Subcutaneous abdominal adipose tissue (tissue), 5 donors: ENCODE results near the gene EIF3CL.
"Not testable (repeated sequence)": the region's sequence is repeated elsewhere in the genome, so short reads cannot be mapped to it uniquely, and the experiment has no call there.

Experiments used
- H3K27ac ChIP-seq: one replicate; pipeline ENCODE4 v1.7.0; 2013; ENCODE audit warnings: low read depth, mild to moderate bottlenecking, inconsistent platforms, low read length, moderate library complexity
- H3K27me3 ChIP-seq, 5 donors: one replicate each; pipeline ENCODE4 v1.7.0; 2013; ENCODE audit warnings: low read length in 5 of 5, inconsistent platforms in 1 of 5; ENCODE audit not compliant: control insufficient read depth in 5 of 5, insufficient read depth in 4 of 5
- H3K36me3 ChIP-seq, 5 donors: one replicate each; pipeline ENCODE4 v1.7.0; 2013; ENCODE audit warnings: low read length in 5 of 5; ENCODE audit not compliant: control insufficient read depth in 5 of 5, insufficient read depth in 5 of 5
- H3K4me1 ChIP-seq, 5 donors: one replicate each; pipeline ENCODE4 v1.7.0; 2013; ENCODE audit warnings: low read length in 5 of 5, mild to moderate bottlenecking in 3 of 5, moderate library complexity in 1 of 5; ENCODE audit not compliant: control insufficient read depth in 5 of 5, insufficient read depth in 5 of 5
- H3K4me3 ChIP-seq, 5 donors: one replicate each; pipeline ENCODE4 v1.7.0; 2013; ENCODE audit warnings: low read length in 5 of 5, low read depth in 1 of 5
- H3K9ac ChIP-seq, 5 donors: one replicate each; pipeline ENCODE4 v1.7.0; 2013; ENCODE audit warnings: low read length in 5 of 5, mild to moderate bottlenecking in 4 of 5, moderate library complexity in 3 of 5
- H3K9me3 ChIP-seq, 5 donors: one replicate each; pipeline ENCODE4 v1.7.0; 2013; ENCODE audit warnings: low read length in 5 of 5; ENCODE audit not compliant: control insufficient read depth in 5 of 5
- donor health status: healthy.
- donor health status: healthy.
- donor health status: healthy.
- donor health status: healthy.
- donor health status: healthy.

Gene EIF3CL

GRCh38 chr16:28362600-28362999 is 41.0 kb downstream of the EIF3CL start:
- not testable (repeated sequence) for H3K36me3 ChIP-seq, H3K9me3 ChIP-seq, H3K27me3 ChIP-seq, H3K9ac ChIP-seq, H3K27ac ChIP-seq, H3K4me3 ChIP-seq, H3K4me1 ChIP-seq

- H3K4me1 ChIP-seq: not testable (repeated sequence)
These were observed 65.4 kb downstream of the EIF3CL start for GRCh38 chr16:28338230-28338629.

GRCh38 chr16:28336940-28337710 is 66.5 kb downstream of the EIF3CL start:
- not testable (repeated sequence) for H3K4me1 ChIP-seq, H3K9ac ChIP-seq, H3K36me3 ChIP-seq, H3K27ac ChIP-seq, H3K9me3 ChIP-seq, H3K27me3 ChIP-seq, H3K4me3 ChIP-seq

More at GRCh38 chr16:28338230-28338629, 65.4 kb downstream of the EIF3CL start:
- H3K36me3 ChIP-seq, H3K27ac ChIP-seq, H3K9me3 ChIP-seq, H3K27me3 ChIP-seq, H3K9ac ChIP-seq, H3K4me3 ChIP-seq: not testable (repeated sequence)

- H3K27ac ChIP-seq, H3K9ac ChIP-seq, H3K4me3 ChIP-seq, H3K27me3 ChIP-seq, H3K9me3 ChIP-seq, H3K4me1 ChIP-seq, H3K36me3 ChIP-seq: not testable (repeated sequence)
These were observed 68.0 kb downstream of the EIF3CL start for GRCh38 chr16:28335678-28336077.

- H3K4me3 ChIP-seq, H3K27ac ChIP-seq, H3K9ac ChIP-seq, H3K27me3 ChIP-seq, H3K9me3 ChIP-seq, H3K36me3 ChIP-seq, H3K4me1 ChIP-seq: not testable (repeated sequence)
These were observed 71.0 kb downstream of the EIF3CL start for GRCh38 chr16:28332632-28333031.

- H3K4me3 ChIP-seq, H3K9ac ChIP-seq, H3K27me3 ChIP-seq, H3K4me1 ChIP-seq, H3K36me3 ChIP-seq, H3K27ac ChIP-seq, H3K9me3 ChIP-seq: not testable (repeated sequence)
These were observed 72.7 kb downstream of the EIF3CL start for GRCh38 chr16:28330981-28331380.

- H3K4me1 ChIP-seq, H3K9ac ChIP-seq, H3K9me3 ChIP-seq, H3K27me3 ChIP-seq, H3K27ac ChIP-seq, H3K36me3 ChIP-seq, H3K4me3 ChIP-seq: not testable (repeated sequence)
These were observed 73.4 kb downstream of the EIF3CL start for GRCh38 chr16:28330232-28330631.
